ENCODE data around the gene FAM170B. TPM values are rescaled to one million over a fixed set of nuclear protein-coding genes. Genes with fewer than 3 reads are reported as not detected.

The FAM170B gene
- total and polyA plus RNA-seq, 2 donors (not counting 3 experiments of a cell fraction or from before 2014, with no cell fraction given) = not detected

DNA sequence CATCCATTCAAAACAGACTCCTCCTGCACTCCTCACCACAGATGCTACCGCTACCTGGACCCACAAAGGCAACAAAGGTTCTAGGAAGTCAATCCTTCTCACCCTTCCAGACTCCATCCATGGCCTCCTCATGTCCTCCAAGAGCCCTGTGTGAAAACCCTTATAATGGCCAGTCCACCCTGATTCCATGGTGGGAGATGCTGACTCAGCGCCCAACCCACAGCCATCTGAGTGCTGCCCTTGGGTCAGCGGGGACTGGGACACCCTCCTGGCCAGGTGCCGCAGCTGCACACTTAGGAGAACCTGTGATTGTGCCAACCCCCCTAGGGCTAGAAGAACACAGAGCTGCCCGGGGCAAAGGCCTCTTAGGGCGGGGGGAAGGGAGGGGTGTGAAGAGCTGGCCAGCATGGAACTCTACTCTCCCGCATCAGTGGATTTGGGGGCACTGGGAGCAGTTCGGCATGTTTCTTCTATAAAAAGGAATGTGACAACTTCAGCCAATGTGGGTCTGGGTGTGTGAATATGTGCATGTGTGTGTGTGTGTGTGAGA, 29.0 kb upstream of the FAM170B start:
- ChIA-PET CTCF (interaction anchor here (2.1 kb wide), 1 partner anchor 504 kb away, joined by 49 read pairs; no protein-coding TSS in a partner anchor), POLR2A (no interaction called here)
- dilution Hi-C loops (cut with MboI; ENCODE audit: extremely low pct_ligation_motif_present, low sequenced_read_pairs) = no loop called here
- no peaks in the 10 kb centered on the region for H4K20me1 ChIP-seq (replicated peaks; ENCODE audit: control insufficient read depth, extremely low read depth, insufficient read depth, low read length)
- no peaks in the 10 kb centered on the region for H3K9me3 ChIP-seq (replicated peaks; ENCODE audit: control insufficient read depth, insufficient read depth, low read length)
- no peak overlapping the region for H3K9ac ChIP-seq (replicated peaks; ENCODE audit: extremely low read depth, insufficient read depth, low read length)
- no peaks in the 10 kb centered on the region for H3K27me3 ChIP-seq (ENCODE audit: control insufficient read depth in 2 of 2, insufficient read depth in 2 of 2, low read length in 2 of 2)
- H3K4me3 ChIP-seq (replicated peaks in 1 of 3; ENCODE audit: insufficient read depth in 1 of 3, low read depth in 1 of 3, low read length in 3 of 3) = no peak overlapping the region
- H3K79me2 ChIP-seq (ENCODE audit: control insufficient read depth, insufficient read depth, low read length) = no peaks in the 10 kb centered on the region
- no peak overlapping the region for H3K4me2 ChIP-seq (ENCODE audit: insufficient read depth, low read length)
- no peak for DNase-seq (ENCODE audit: low read depth, low spot score)
- no TSS peak for BruUV-seq (replicated peaks)
- no peaks in the 10 kb centered on the region for H3K36me3 ChIP-seq (ENCODE audit: control insufficient read depth in 2 of 2, extremely low read depth in 1 of 2, insufficient read depth in 2 of 2, low read length in 2 of 2)
- no peaks in the 10 kb centered on the region for H3K4me1 ChIP-seq (ENCODE audit: control insufficient read depth, extremely low read depth, insufficient read depth, low read length)
- TF ChIP-seq FOS (IDR thresholded peaks at IDR 0.05; ENCODE audit: borderline replicate concordance, insufficient read depth, low read length) (no peak), POLR2A (IDR thresholded peaks at IDR 0.05; ENCODE audit: low read depth, low read length) (no peak), POLR2AphosphoS5 (IDR thresholded peaks at IDR 0.05; ENCODE audit: insufficient read depth, low read depth, low read length) (no peak), MYC (IDR thresholded peaks at IDR 0.05; ENCODE audit: low read depth, low read length) (no peak), MAX (IDR thresholded peaks at IDR 0.05; ENCODE audit: insufficient read depth, insufficient read length) (no peak), JUN (IDR thresholded peaks at IDR 0.05; ENCODE audit: borderline replicate concordance, insufficient read depth, insufficient read length, low read depth) (no peak), GATA2 (IDR thresholded peaks at IDR 0.05; ENCODE audit: insufficient read depth, insufficient read length, low read depth, low read length) (no peak), EZH2 (IDR thresholded peaks at IDR 0.05; ENCODE audit: borderline replicate concordance, low read depth, low read length, severe bottlenecking) (no peak)
- intact Hi-C loops (cut with micrococcal nuclease) = no loop called here
- H3K9me1 ChIP-seq (replicated peaks; ENCODE audit: control insufficient read depth, extremely low read depth, insufficient read depth, low read length) = no peaks in the 10 kb centered on the region
- no peak overlapping the region for H2AFZ ChIP-seq (ENCODE audit: low read depth, low read length)
- no peak overlapping the region for H3K27ac ChIP-seq (ENCODE audit: insufficient read depth, low read depth, low read length)
- FAIRE-seq = no peak

DNA sequence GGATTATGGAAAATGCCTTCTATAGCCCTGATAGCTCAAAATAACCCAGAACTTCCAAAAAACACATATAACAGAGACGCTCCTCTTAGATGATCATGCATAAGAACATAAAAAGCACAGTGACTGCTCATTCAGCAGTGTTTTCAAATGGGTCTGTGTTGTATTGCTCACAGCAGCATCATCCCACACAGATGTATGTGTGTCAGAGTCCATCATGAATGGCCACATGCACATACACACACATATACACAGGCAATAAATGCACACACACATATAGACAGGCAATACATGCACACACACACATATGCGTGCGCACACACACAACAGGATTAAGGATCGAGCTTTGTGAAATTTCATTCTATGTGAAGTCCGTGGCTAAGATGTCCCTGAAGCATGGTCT, 28.2 kb upstream of the FAM170B start:
- H3K4me3 ChIP-seq (replicated peaks in 1 of 3; ENCODE audit: insufficient read depth in 1 of 3, low read depth in 1 of 3, low read length in 3 of 3) = no peak overlapping the region
- dilution Hi-C loops (cut with MboI; ENCODE audit: extremely low pct_ligation_motif_present, low sequenced_read_pairs) (no loop called here), intact Hi-C loops (cut with micrococcal nuclease) (no loop called here)
- H4K20me1 ChIP-seq (replicated peaks; ENCODE audit: control insufficient read depth, extremely low read depth, insufficient read depth, low read length) = no peaks in the 10 kb centered on the region
- no peaks in the 10 kb centered on the region for H3K9me3 ChIP-seq (replicated peaks; ENCODE audit: control insufficient read depth, insufficient read depth, low read length)
- POLR2A ChIA-PET = no interaction called here
- CTCF ChIA-PET = interaction anchor here (1.0 to 3.3 kb wide), 11 partner anchors 8 to 506 kb away, joined by 3 to 28 read pairs (median 4); no protein-coding TSS in a partner anchor
- H3K4me1 ChIP-seq (ENCODE audit: control insufficient read depth, extremely low read depth, insufficient read depth, low read length) = no peaks in the 10 kb centered on the region
- no peaks in the 10 kb centered on the region for H3K27me3 ChIP-seq (ENCODE audit: control insufficient read depth in 2 of 2, insufficient read depth in 2 of 2, low read length in 2 of 2)
- no TSS peak for BruUV-seq (replicated peaks)
- no peak for TF ChIP-seq EZH2 (IDR thresholded peaks at IDR 0.05; ENCODE audit: borderline replicate concordance, low read depth, low read length, severe bottlenecking)
- TF ChIP-seq POLR2AphosphoS5 (IDR thresholded peaks at IDR 0.05; ENCODE audit: insufficient read depth, low read depth, low read length) = no peak
- H3K9ac ChIP-seq (replicated peaks; ENCODE audit: extremely low read depth, insufficient read depth, low read length) = no peak overlapping the region
- H3K79me2 ChIP-seq (ENCODE audit: control insufficient read depth, insufficient read depth, low read length) = no peaks in the 10 kb centered on the region
- H3K27ac ChIP-seq (ENCODE audit: insufficient read depth, low read depth, low read length) = no peak overlapping the region
- no peak overlapping the region for H3K4me2 ChIP-seq (ENCODE audit: insufficient read depth, low read length)
- no peak for DNase-seq (ENCODE audit: low read depth, low spot score)
- no peaks in the 10 kb centered on the region for H3K9me1 ChIP-seq (replicated peaks; ENCODE audit: control insufficient read depth, extremely low read depth, insufficient read depth, low read length)
- H2AFZ ChIP-seq (ENCODE audit: low read depth, low read length) = no peak overlapping the region
- no peak for FAIRE-seq
- H3K36me3 ChIP-seq (ENCODE audit: control insufficient read depth in 2 of 2, extremely low read depth in 1 of 2, insufficient read depth in 2 of 2, low read length in 2 of 2) = no peaks in the 10 kb centered on the region

All from endothelial cell of umbilical vein (primary cell).